OCI-LY7 (cell line): ENCODE data around the gene IRAK3. TPM values are rescaled to one million over a fixed set of nuclear protein-coding genes. Genes with fewer than 3 reads are reported as not detected.

Source experiments
- BruUV-seq: library from RNA; stranded (reverse); fragments of 400-500 nt; replicated peaks from 2 replicates; lab custom pipeline; 2021; lab: Mats Ljungman, UMichigan
- CTCF ChIA-PET: fragments of 300-600 bp; sonication (Branson Sonifier 250); formaldehyde crosslinking; loops from one replicate; lab custom pipeline; 2022; ENCODE audit warnings: antibody characterized with exemption; ENCODE audit not compliant: unreplicated experiment; lab: Charles Lee
- POLR2A ChIA-PET: fragments of 300-600 bp; sonication (Branson Sonifier 250); formaldehyde crosslinking; loops from one replicate; lab custom pipeline; 2022; ENCODE audit warnings: antibody characterized with exemption; lab: Charles Lee
- DNase-seq: peaks from one replicate; pipeline ENCODE4 v3.0.0-alpha.2; 2015; ENCODE audit warnings: low spot score
- H2AFZ ChIP-seq: fragments of 200-600 bp; sonication (generic), shearing (Covaris generic); 2 replicates; pipeline ENCODE4 v1.6.1; 2014; ENCODE audit warnings: mild to moderate bottlenecking, antibody characterized with exemption, low read length, moderate library complexity
- H3K27ac ChIP-seq: fragments of 200-600 bp; sonication (generic); 2 replicates; pipeline ENCODE4 v1.5.1; 2014; ENCODE audit warnings: mixed run types, low read depth, mild to moderate bottlenecking, moderate library complexity, low read length, inconsistent platforms; ENCODE audit not compliant: poor library complexity, severe bottlenecking
- H3K36me3 ChIP-seq: fragments of 200-600 bp; sonication (generic); 2 replicates; pipeline ENCODE4 v1.6.1; 2014; ENCODE audit warnings: mild to moderate bottlenecking, antibody characterized with exemption, low read length, moderate library complexity, mixed read lengths; ENCODE audit not compliant: insufficient read depth
- H3K4me1 ChIP-seq: fragments of 200-600 bp; sonication (generic); 2 replicates; pipeline ENCODE4 v1.5.1; 2014; ENCODE audit warnings: mild to moderate bottlenecking, low read length; ENCODE audit not compliant: insufficient read depth, poor library complexity, severe bottlenecking
- H3K4me2 ChIP-seq: fragments of 200-600 bp; sonication (generic); 2 replicates; pipeline ENCODE4 v1.6.1; 2014; ENCODE audit warnings: mild to moderate bottlenecking, low read length
- H3K4me3 ChIP-seq: fragments of 200-600 bp; sonication (generic); 2 replicates; pipeline ENCODE4 v1.5.1; 2014; ENCODE audit warnings: mild to moderate bottlenecking, low read depth, low read length; ENCODE audit not compliant: poor library complexity, severe bottlenecking
- H3K79me2 ChIP-seq: fragments of 200-600 bp; sonication (generic); 2 replicates; pipeline ENCODE4 v1.6.1; 2016; ENCODE audit warnings: low read depth, mild to moderate bottlenecking, low read length, moderate library complexity, mixed read lengths; ENCODE audit not compliant: insufficient read depth
- H3K9me2 ChIP-seq: fragments of 200-600 bp; sonication (generic); 2 replicates; pipeline ENCODE4 v1.6.1; 2016; ENCODE audit warnings: mild to moderate bottlenecking, low read length, mixed read lengths; ENCODE audit not compliant: insufficient read depth
- H3K9me3 ChIP-seq: fragments of 200-600 bp; sonication (generic); 2 replicates; pipeline ENCODE4 v1.6.1; 2014; ENCODE audit warnings: mild to moderate bottlenecking, mixed run types, low read length, mixed read lengths
- H4K20me1 ChIP-seq: fragments of 200-600 bp; sonication (generic); 2 replicates; pipeline ENCODE4 v1.6.1; 2014; ENCODE audit warnings: mild to moderate bottlenecking, antibody characterized with exemption, low read length, moderate library complexity, mixed read lengths; ENCODE audit not compliant: insufficient read depth
- EZH2phosphoT487 ChIP-seq: fragments of 200-600 bp; sonication (generic); IDR thresholded peaks from 2 replicates; pipeline ENCODE4 v1.6.1; 2018; ENCODE audit warnings: low read depth, borderline replicate concordance, mild to moderate bottlenecking, mixed run types, antibody characterized with exemption, low read length, moderate library complexity, mixed read lengths
- intact Hi-C: fragments of 100-400 bp; cut with micrococcal nuclease; formaldehyde crosslinking; loops from one replicate; pipeline ENCODE4 v1.10.0; 2022; ENCODE audit not compliant: unreplicated experiment
- total RNA-seq, 2 experiments: library from RNA; depleted of rRNA in 1 of 2; stranded (reverse); fragments of >200 nt in 1 of 2; shearing (Covaris generic) in 1 of 2; gene quantifications; 2 replicates each; pipeline ENCODE4 v1.2.3, GENCODE V29; 2014 to 2022
- TF ChIP-seq, protein P1 (sequence below): fragments of 200-600 bp; sonication (generic); conservative IDR thresholded peaks from 2 replicates; pipeline ENCODE4 v1.5.1; 2014; ENCODE audit warnings: mild to moderate bottlenecking, antibody characterized with exemption, low read length, moderate library complexity, mixed read lengths

Gene IRAK3
- total RNA-seq, 2 experiments from 2014 or later: 0.08 TPM; not detected in 1

DNA sequence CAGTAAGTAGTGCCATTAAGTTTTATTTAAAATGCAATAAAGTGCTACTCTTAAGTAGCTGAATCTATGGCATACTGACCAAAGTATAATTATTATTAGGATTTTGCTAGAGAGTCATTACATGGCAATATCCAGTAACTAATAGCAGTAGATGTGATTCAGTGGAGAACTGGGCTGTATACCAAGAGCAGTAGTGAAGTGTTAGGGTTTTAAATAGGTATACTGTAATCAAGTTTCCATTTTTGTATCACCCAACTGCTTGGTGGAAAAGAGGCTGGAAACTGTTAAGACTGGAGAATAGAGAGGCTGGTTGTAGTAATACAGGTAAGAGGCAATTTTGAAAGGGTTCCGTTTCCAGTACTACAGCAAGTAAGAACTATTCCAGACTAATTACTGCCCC is 45.1 kb upstream of the IRAK3 start:
- Histone ChIP-seq H3K27ac (no peak overlapping the region), H4K20me1 (no peaks in the 10 kb centered on the region), H3K36me3 (peaks cover 80% of the 10 kb centered on the region), H3K4me2 (no peak overlapping the region), H3K9me3 (peaks cover 33% of the 10 kb centered on the region), H3K4me1 (peaks cover 8% of the 10 kb centered on the region), H3K4me3 (no peak overlapping the region), H2AFZ (no peak overlapping the region), H3K79me2 (no peaks in the 10 kb centered on the region), H3K9me2 (no peaks in the 10 kb centered on the region)
- no TSS peak for BruUV-seq
- TF ChIP-seq, protein P1, sequence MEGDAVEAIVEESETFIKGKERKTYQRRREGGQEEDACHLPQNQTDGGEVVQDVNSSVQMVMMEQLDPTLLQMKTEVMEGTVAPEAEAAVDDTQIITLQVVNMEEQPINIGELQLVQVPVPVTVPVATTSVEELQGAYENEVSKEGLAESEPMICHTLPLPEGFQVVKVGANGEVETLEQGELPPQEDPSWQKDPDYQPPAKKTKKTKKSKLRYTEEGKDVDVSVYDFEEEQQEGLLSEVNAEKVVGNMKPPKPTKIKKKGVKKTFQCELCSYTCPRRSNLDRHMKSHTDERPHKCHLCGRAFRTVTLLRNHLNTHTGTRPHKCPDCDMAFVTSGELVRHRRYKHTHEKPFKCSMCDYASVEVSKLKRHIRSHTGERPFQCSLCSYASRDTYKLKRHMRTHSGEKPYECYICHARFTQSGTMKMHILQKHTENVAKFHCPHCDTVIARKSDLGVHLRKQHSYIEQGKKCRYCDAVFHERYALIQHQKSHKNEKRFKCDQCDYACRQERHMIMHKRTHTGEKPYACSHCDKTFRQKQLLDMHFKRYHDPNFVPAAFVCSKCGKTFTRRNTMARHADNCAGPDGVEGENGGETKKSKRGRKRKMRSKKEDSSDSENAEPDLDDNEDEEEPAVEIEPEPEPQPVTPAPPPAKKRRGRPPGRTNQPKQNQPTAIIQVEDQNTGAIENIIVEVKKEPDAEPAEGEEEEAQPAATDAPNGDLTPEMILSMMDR: no peak
- TF ChIP-seq EZH2phosphoT487: no peak
- CTCF ChIA-PET: no interaction called here
- POLR2A ChIA-PET: interaction anchor here (0.6 to 2.1 kb wide), 2 partner anchors 13 to 552 kb away, joined by 3 to 8 read pairs; partner anchors contain the start of gene LLPH
- DNase-seq: no peak
- intact Hi-C loops: loop anchor here (10.0 kb wide), 2 partner anchors 261 to 561 kb away; no protein-coding TSS in a partner anchor

DNA sequence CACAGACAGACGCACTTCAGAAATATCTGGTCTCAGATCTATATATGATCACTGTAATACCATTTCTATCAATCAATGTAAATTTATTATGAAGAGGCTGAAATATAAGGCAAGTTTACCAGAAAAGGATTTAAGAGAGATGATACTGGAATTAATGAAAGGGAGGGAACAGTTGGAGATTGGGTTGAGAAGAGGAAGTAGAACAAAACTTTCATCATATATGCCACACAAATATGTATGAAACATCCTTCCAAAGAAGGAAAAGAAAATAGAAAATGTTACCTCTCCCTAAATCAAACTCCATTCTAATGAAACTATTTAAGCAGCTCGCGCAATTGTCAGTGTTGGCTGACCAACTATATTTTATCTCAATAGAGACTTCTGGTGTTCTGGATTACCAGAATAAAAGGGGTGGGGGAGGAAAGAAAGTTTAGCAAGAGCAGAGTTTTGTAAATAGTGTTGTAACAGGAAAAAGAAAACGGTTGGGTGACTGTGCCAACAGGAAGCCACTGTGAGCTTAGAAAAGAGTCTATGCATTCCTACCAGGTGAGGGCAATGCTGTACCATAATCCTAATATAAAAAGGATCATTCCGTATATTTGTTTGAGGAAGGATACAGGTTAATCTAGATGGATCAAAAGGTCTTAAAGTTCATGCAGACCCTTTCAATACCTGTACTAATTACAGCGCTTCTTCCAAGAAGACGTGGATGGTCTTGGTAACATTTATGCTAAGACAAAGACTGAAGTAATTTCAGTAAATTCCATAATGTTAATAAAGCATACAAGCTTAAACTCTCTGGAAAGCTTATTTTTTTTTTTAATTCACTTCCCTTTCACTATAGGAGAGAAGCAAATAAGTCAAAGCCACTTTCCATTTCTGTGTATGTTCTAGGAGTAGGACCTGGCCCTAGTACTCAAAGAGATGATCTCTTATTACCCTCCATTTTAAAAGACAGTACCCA is 43.9 kb upstream of the IRAK3 start:
- BruUV-seq: no TSS peak
- ChIA-PET POLR2A (interaction anchor here (0.7 to 2.1 kb wide), 4 partner anchors 9 to 83 kb away, joined by 3 to 8 read pairs (median 4); partner anchors contain the start of gene LLPH), CTCF (no interaction called here)
- H3K36me3 ChIP-seq: peaks cover 75% of the 10 kb centered on the region
- no peaks in the 10 kb centered on the region for H3K9me2 ChIP-seq
- H3K4me2 ChIP-seq: peak overlapping the region; percentile 13; the same call in 1 of the 2 replicates
- no peaks in the 10 kb centered on the region for H4K20me1 ChIP-seq
- peak; percentile 44 for DNase-seq
- H3K4me3 ChIP-seq: no peak overlapping the region
- intact Hi-C loops: loop anchor here (10.0 kb wide), 2 partner anchors 260 to 560 kb away; no protein-coding TSS in a partner anchor
- peaks cover 8% of the 10 kb centered on the region for H3K4me1 ChIP-seq
- TF ChIP-seq, protein P1: peak; percentile 75
- no peak for TF ChIP-seq EZH2phosphoT487
- H3K79me2 ChIP-seq: no peaks in the 10 kb centered on the region
- peak overlapping the region; percentile 29 for H3K27ac ChIP-seq
- no peak overlapping the region; the same call in 1 of the 2 replicates for H2AFZ ChIP-seq
- H3K9me3 ChIP-seq: peaks cover 23% of the 10 kb centered on the region
